Mesendoderm (in vitro differentiated cells): ENCODE measurements around the gene EFCAB14. TPM values are rescaled to one million over a fixed set of nuclear protein-coding genes. Genes with fewer than 3 reads are reported as not detected.
A peak's percentile ranks its signal among the peaks of the same experiment; 100 is the strongest.

Source experiments
- DNase-seq: peaks from one replicate; pipeline ENCODE4 v3.0.0; 2013
- H2AK5ac ChIP-seq: 2 replicates; pipeline ENCODE4 v1.6.1; 2013; ENCODE audit warnings: low read length, inconsistent platforms
- H2BK120ac ChIP-seq: 2 replicates; pipeline ENCODE4 v1.6.1; 2013; ENCODE audit warnings: low read depth, mild to moderate bottlenecking, low read length, moderate library complexity, mixed read lengths
- H2BK15ac ChIP-seq: replicated peaks from 2 replicates; pipeline ENCODE4 v1.6.1; 2013; ENCODE audit warnings: low read depth, mild to moderate bottlenecking, moderate library complexity
- H2BK5ac ChIP-seq: 2 replicates; pipeline ENCODE4 v1.6.1; 2013; ENCODE audit warnings: low read length, inconsistent platforms
- H3K18ac ChIP-seq: 2 replicates; pipeline ENCODE4 v1.6.1; 2013; ENCODE audit warnings: mild to moderate bottlenecking, low read length, mixed read lengths
- H3K23ac ChIP-seq: one replicate; pipeline ENCODE4 v1.6.1; 2013; ENCODE audit warnings: low read length
- H3K27ac ChIP-seq: 2 replicates; pipeline ENCODE4 v1.5.1; 2013; ENCODE audit warnings: low read depth, mild to moderate bottlenecking, inconsistent platforms, low read length, moderate library complexity
- H3K27me3 ChIP-seq: 2 replicates; pipeline ENCODE4 v1.6.1; 2013; ENCODE audit warnings: low read length, control low read depth, mild to moderate bottlenecking, inconsistent platforms; ENCODE audit not compliant: insufficient read depth, poor library complexity
- H3K36me3 ChIP-seq: 2 replicates; pipeline ENCODE4 v1.6.1; 2013; ENCODE audit warnings: low read length, inconsistent platforms; ENCODE audit not compliant: control insufficient read depth, insufficient read depth
- H3K4ac ChIP-seq: one replicate; pipeline ENCODE4 v1.6.1; 2013; ENCODE audit warnings: low read depth, mild to moderate bottlenecking, low read length, moderate library complexity
- H3K4me1 ChIP-seq: 2 replicates; pipeline ENCODE4 v1.6.1; 2013; ENCODE audit warnings: low read depth, low read length, inconsistent platforms; ENCODE audit not compliant: control insufficient read depth
- H3K4me2 ChIP-seq: 2 replicates; pipeline ENCODE4 v1.6.1; 2013; ENCODE audit warnings: low read length
- H3K4me3 ChIP-seq: 2 replicates; pipeline ENCODE4 v1.5.1; 2013; ENCODE audit warnings: mild to moderate bottlenecking, low read length
- H3K56ac ChIP-seq: one replicate; pipeline ENCODE4 v1.6.1; 2013; ENCODE audit warnings: low read length
- H3K79me1 ChIP-seq: 2 replicates; pipeline ENCODE4 v1.6.1; 2013; ENCODE audit warnings: low read length, inconsistent platforms
- H3K79me2 ChIP-seq: 2 replicates; pipeline ENCODE4 v1.6.1; 2013; ENCODE audit warnings: mild to moderate bottlenecking, low read length; ENCODE audit not compliant: control insufficient read depth, insufficient read depth
- H3K9ac ChIP-seq: 2 replicates; pipeline ENCODE4 v1.6.1; 2013; ENCODE audit warnings: low read length, inconsistent platforms
- H4K5ac ChIP-seq: one replicate; pipeline ENCODE4 v1.6.1; 2013; ENCODE audit warnings: low read length
- H4K8ac ChIP-seq: one replicate; pipeline ENCODE4 v1.6.1; 2013; ENCODE audit warnings: low read depth, mild to moderate bottlenecking, control low read depth, low read length, moderate library complexity
- whole genome bisulfite sequencing: extraction: QIAGEN DNeasy Blood & Tissue Kit; methylation state at CpG from one replicate; pipeline ENCODE4 v1.1.7; 2013; ENCODE audit warnings: low lambda C conversion rate, missing lambda C conversion rate; ENCODE audit not compliant: insufficient coverage; ENCODE audit errors: extremely low coverage; 5-methylcytosine and 5-hydroxymethylcytosine counted together
- polyA plus RNA-seq, 2 experiments: library from polyadenylated mRNA; stranded (reverse); fragments of 200-250 nt; gene quantifications; one replicate each; pipeline ENCODE4 v1.2.3, GENCODE V29; 2013

Gene EFCAB14
- polyA plus RNA-seq (2013, experiment 1 of 2): 26.7 TPM
- 27.1 TPM for polyA plus RNA-seq (2013, experiment 2 of 2)

- Histone ChIP-seq H2BK120ac (no peak within 1 kb of the TSS), H3K4me3 (peak within 1 kb of the TSS; percentile 78), H4K8ac (no peak within 1 kb of the TSS), H3K36me3 (peaks cover 2% of the 10 kb centered on the region), H3K4me2 (peak within 1 kb of the TSS; percentile 100), H3K4ac (peak within 1 kb of the TSS; percentile 41), H2BK5ac (no peak within 1 kb of the TSS), H3K4me1 (peaks cover 9% of the 10 kb centered on the region), H3K23ac (peak within 1 kb of the TSS; percentile 37), H3K18ac (peak within 1 kb of the TSS; percentile 69), H3K9ac (peak within 1 kb of the TSS; percentile 86), H3K79me2 (peaks cover 17% of the 10 kb centered on the region), H4K5ac (no peak within 1 kb of the TSS), H2AK5ac (no peak within 1 kb of the TSS), H3K79me1 (peaks cover 18% of the 10 kb centered on the region), H3K27me3 (no peaks in the 10 kb centered on the region), H3K56ac (peak within 1 kb of the TSS; percentile 90), H2BK15ac (no peak within 1 kb of the TSS), H3K27ac (peak within 1 kb of the TSS; percentile 58)
- peak; percentile 99 for DNase-seq
- no CpG with 5 or more reads among the region's 85 CpGs for WGBS
Observed at GRCh38 chr1:46718727-46719622, at the start of gene EFCAB14. Gene EFCAB14, minus strand, starts transcription at chr1:46719114. Its CDS starts 1,027 bp downstream, at chr1:46718087.

- H3K4ac ChIP-seq: no peak overlapping the region
- no peak overlapping the region for H3K27ac ChIP-seq
- H2BK120ac ChIP-seq: no peak overlapping the region
- no peak overlapping the region for H3K4me2 ChIP-seq
- no peak overlapping the region for H2BK15ac ChIP-seq
- no peak overlapping the region for H2AK5ac ChIP-seq
- no peak overlapping the region for H3K56ac ChIP-seq
- no CpG with 5 or more reads among the region's 5 CpGs for WGBS
- H3K18ac ChIP-seq: no peak overlapping the region
- no peak overlapping the region for H3K4me3 ChIP-seq
- DNase-seq: no peak
- no peaks in the 10 kb centered on the region for H3K79me1 ChIP-seq
- H4K5ac ChIP-seq: no peak overlapping the region
- H3K23ac ChIP-seq: no peak overlapping the region
- H3K79me2 ChIP-seq: no peaks in the 10 kb centered on the region
- H3K27me3 ChIP-seq: no peaks in the 10 kb centered on the region
- H3K9ac ChIP-seq: no peak overlapping the region
- no peaks in the 10 kb centered on the region for H3K36me3 ChIP-seq
- no peaks in the 10 kb centered on the region for H3K4me1 ChIP-seq
- no peak overlapping the region for H4K8ac ChIP-seq
- no peak overlapping the region for H2BK5ac ChIP-seq
Observed at GRCh38 chr1:46768445-46768844, 49.5 kb upstream of the EFCAB14 start.

DNA sequence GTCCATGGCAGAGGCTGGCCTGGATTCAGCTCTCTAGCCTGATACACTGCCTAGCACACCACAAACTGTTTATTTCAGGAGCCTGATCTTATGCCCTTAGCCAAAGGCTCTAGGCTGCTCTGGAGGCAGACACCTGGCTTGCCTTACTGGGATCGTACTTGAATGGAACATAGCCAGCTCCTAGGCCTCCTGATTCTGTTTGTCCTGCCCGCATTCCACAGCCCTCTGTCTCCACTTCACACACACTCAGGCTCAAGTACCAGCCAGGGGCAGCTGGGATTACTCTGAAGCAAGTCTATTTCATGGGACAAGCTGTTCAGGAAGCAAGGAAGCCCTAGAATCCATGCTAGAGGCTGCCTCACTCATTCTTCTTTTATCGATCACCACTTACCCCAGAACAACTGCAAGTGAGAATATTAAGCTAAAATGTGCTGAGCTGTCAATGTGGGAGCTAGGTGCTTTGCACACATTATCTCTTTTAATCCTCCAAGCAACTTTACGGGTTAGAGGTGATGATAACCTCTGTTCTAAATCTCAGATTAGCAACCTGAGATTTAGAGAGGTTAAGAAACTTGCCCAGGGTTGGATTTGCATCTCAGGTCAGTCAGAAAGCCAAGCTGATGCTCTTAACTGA is 48.9 kb upstream of the EFCAB14 start:
- Histone ChIP-seq H3K79me2 (no peaks in the 10 kb centered on the region), H3K23ac (no peak overlapping the region), H2BK5ac (no peak overlapping the region), H3K4me1 (no peaks in the 10 kb centered on the region), H2BK15ac (no peak overlapping the region), H3K9ac (no peak overlapping the region), H3K79me1 (no peaks in the 10 kb centered on the region), H2AK5ac (no peak overlapping the region), H4K8ac (no peak overlapping the region), H3K4me2 (no peak overlapping the region), H3K27ac (no peak overlapping the region), H3K56ac (no peak overlapping the region), H2BK120ac (no peak overlapping the region), H3K4ac (no peak overlapping the region), H3K4me3 (no peak overlapping the region), H3K36me3 (no peaks in the 10 kb centered on the region), H3K18ac (no peak overlapping the region), H3K27me3 (no peaks in the 10 kb centered on the region), H4K5ac (no peak overlapping the region)
- WGBS: no CpG with 5 or more reads among the region's 4 CpGs
- DNase-seq: no peak

DNA sequence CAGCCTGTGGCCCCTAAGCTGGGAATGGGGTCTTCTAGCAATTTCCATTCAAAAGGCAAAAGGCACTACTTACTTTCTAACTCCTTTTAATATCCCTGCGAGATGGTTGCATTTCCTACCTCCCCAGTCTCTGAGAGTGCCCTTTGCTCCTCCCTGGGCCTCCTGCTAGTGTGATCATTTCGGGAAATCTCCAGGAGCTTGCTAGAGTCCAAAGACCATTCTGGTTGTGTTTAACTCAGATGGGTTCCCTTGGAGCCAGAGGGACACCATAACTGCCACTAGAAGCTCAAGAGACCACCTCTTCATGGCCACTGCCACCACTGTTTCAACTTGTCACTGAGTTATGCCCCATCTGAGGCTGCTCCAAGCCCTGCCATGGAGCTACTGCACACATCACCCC is 45.5 kb upstream of the EFCAB14 start:
- Histone ChIP-seq H2AK5ac (no peak overlapping the region), H3K4me2 (no peak overlapping the region), H3K79me2 (no peaks in the 10 kb centered on the region), H3K18ac (no peak overlapping the region), H3K23ac (no peak overlapping the region), H3K4ac (no peak overlapping the region), H3K79me1 (no peaks in the 10 kb centered on the region), H2BK15ac (no peak overlapping the region), H2BK5ac (no peak overlapping the region), H2BK120ac (no peak overlapping the region), H3K36me3 (no peaks in the 10 kb centered on the region), H3K4me3 (no peak overlapping the region), H3K27ac (no peak overlapping the region), H3K27me3 (no peaks in the 10 kb centered on the region), H3K4me1 (no peaks in the 10 kb centered on the region), H3K9ac (no peak overlapping the region), H3K56ac (no peak overlapping the region), H4K8ac (no peak overlapping the region), H4K5ac (no peak overlapping the region)
- DNase-seq: no peak
- no CpG with 5 or more reads among the region's 2 CpGs for WGBS

DNA sequence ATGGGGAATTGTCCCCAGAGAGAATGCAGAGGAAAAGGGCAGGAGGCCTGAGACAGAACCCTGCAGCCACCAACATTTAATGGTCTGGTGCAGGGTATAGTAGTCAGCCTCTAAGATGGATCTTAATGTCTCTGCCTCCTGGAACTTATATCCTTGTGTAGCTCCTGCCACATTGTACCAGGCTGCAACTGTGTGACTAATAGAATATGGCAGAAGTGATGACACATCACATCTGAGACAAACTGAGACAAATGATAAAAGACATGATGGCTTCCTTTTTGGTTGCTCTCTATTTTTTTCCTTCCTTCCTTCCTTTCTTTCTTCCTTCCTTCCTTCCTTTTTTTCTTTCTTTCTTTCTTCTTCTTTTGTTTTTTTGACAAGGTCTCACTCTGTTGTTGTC is 42.8 kb upstream of the EFCAB14 start:
- no peak overlapping the region for H3K27ac ChIP-seq
- H3K56ac ChIP-seq: no peak overlapping the region
- H3K4me1 ChIP-seq: peaks cover 9% of the 10 kb centered on the region
- no peak overlapping the region for H3K4ac ChIP-seq
- no peak overlapping the region for H4K8ac ChIP-seq
- no peak for DNase-seq
- H2BK120ac ChIP-seq: no peak overlapping the region
- H3K27me3 ChIP-seq: no peaks in the 10 kb centered on the region
- H2BK15ac ChIP-seq: no peak overlapping the region
- no peak overlapping the region for H2AK5ac ChIP-seq
- no peak overlapping the region for H3K9ac ChIP-seq
- no peak overlapping the region for H3K4me2 ChIP-seq
- no peak overlapping the region for H3K23ac ChIP-seq
- H3K79me1 ChIP-seq: no peaks in the 10 kb centered on the region
- no peak overlapping the region for H2BK5ac ChIP-seq
- H3K36me3 ChIP-seq: no peaks in the 10 kb centered on the region
- no peak overlapping the region for H4K5ac ChIP-seq
- H3K4me3 ChIP-seq: no peak overlapping the region
- H3K18ac ChIP-seq: no peak overlapping the region
- H3K79me2 ChIP-seq: no peaks in the 10 kb centered on the region
